Hepatocyte (in vitro differentiated cells): ENCODE measurements around the gene HSPB6.

Experiments used
- EZH2 ChIP-seq: fragments of 200-600 bp; sonication (generic); IDR thresholded peaks from 2 replicates; pipeline ENCODE4 v1.6.1; 2016; ENCODE audit warnings: antibody characterized with exemption, mild to moderate bottlenecking, borderline replicate concordance
- EZH2phosphoT487 ChIP-seq: fragments of 200-600 bp; sonication (generic); IDR thresholded peaks from one replicate; pipeline ENCODE4 v1.6.1; 2018; ENCODE audit warnings: antibody characterized with exemption, mild to moderate bottlenecking, low read depth, moderate library complexity; ENCODE audit not compliant: unreplicated experiment, severe bottlenecking
- TF ChIP-seq, protein P1 (sequence below): fragments of 200-600 bp; sonication (generic); IDR thresholded peaks from 2 replicates; pipeline ENCODE4 v1.5.1; 2016; ENCODE audit warnings: antibody characterized with exemption, mild to moderate bottlenecking; ENCODE audit not compliant: poor library complexity

DNA sequence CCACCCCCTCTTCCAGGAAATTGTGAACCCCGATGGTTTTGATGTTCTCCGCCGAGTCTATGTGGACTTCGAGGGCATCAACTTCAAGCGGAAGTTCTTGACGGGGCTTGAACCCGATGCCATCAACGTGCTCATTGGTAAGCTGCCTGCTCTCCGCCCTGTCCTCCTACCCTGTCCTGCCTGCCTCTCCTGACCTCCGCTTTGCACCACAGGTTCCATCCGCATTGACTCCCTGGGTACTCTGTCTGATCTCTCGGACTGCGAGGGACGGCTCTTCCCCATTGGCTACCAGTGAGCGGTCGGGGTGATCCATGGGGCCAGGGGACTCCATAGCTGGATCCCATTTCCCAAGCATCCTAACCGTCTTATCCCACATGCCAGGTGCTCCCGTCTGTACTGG, 26.5 kb downstream of the HSPB6 start:
- TF ChIP-seq, protein P1, sequence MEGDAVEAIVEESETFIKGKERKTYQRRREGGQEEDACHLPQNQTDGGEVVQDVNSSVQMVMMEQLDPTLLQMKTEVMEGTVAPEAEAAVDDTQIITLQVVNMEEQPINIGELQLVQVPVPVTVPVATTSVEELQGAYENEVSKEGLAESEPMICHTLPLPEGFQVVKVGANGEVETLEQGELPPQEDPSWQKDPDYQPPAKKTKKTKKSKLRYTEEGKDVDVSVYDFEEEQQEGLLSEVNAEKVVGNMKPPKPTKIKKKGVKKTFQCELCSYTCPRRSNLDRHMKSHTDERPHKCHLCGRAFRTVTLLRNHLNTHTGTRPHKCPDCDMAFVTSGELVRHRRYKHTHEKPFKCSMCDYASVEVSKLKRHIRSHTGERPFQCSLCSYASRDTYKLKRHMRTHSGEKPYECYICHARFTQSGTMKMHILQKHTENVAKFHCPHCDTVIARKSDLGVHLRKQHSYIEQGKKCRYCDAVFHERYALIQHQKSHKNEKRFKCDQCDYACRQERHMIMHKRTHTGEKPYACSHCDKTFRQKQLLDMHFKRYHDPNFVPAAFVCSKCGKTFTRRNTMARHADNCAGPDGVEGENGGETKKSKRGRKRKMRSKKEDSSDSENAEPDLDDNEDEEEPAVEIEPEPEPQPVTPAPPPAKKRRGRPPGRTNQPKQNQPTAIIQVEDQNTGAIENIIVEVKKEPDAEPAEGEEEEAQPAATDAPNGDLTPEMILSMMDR, result no peak
- TF ChIP-seq EZH2 (no peak), EZH2phosphoT487 (no peak)
